ENCODE results near the gene ICA1L.

DNA sequence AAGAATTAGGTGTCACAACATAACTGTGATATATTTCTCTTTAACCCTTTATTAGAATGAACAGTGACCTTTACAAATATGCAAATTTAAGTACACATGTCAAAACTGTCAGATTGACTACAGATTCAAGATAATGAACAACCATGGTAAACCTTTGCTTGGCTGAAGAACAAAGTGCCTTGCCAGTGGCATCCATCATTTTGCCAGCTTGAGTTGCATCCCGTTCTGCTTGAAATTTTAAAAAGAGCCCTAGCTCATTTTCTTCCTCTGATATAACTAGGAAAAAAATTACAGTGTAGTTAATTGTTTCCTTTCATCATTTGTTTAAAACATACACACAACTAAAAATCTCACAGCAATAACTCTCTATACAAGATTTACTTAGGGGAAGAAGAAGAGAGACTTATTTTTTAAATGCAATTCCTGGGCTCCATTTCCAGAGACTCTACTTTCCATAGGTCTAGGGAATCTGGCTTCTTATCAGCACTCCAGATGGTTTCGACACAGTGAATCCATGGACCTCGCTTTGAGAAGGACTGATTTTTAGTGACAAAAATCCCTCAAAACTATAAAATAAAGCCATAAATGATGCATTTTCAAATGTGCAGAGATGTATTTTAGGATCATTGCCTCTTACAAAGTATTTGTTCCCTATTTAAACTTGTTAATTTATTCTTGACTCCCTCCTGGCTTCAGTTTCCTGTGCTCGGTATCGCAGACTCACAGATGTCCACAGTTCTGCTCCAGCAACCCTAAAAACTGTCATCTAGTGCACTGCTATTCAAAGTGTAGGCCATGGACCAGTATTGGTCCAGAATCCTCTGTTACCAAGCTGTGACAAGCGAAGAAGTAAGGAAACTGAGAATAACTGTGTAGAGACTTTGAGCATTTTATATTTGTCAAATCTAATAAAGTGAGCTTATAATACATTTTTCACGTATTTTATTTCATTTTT, 50.1 kb downstream of the ICA1L start:
- TF ChIP-seq EZH2 (IDR thresholded peaks at IDR 0.05; ENCODE audit: borderline replicate concordance, low read depth, low read length, poor library complexity, severe bottlenecking) (no peak), CTCF (conservative IDR thresholded peaks at IDR 0.05; ENCODE audit: low read depth, low read length) (no peak)

Measured in A673 (cell line).